ENCODE results near the gene HRH2.

HRH2 gene

GRCh38 chr5:175701797-175702196 lies 43.9 kb downstream of the HRH2 start:
- POLR2A ChIA-PET = no interaction called here
- no peak for DNase-seq (ENCODE audit: low read depth, low spot score)
- H3K4me3 ChIP-seq (ENCODE audit: low read depth, low read length) = no peak overlapping the region
- CTCF ChIA-PET = interaction anchor here (1.8 kb wide), 1 partner anchor 168 kb away, joined by 7 read pairs; no protein-coding TSS in a partner anchor
- no peak for TF ChIP-seq CTCF (IDR thresholded peaks at IDR 0.05; ENCODE audit: insufficient read depth, low read length, missing control alignments)

DNA sequence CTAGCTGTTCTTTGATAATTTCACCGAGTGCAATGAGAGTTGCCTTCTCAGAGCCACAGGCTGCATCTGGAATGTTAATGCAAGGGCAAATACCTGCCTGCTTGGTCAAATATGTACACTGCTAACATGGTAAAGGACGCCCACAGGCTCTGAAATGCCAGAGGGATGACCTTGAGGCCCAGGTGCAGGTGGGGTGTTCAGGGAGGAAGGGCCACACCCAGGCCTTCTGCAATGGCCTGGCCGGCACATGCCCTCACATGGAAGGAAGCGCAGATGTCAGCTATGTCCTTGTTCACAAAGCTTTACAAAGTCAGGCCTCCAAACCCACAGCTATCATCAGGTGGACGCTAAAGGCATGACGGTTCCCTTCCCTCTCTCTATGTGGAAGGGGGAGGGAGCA lies 48.6 kb downstream of the HRH2 start:
- H3K4me3 ChIP-seq (ENCODE audit: low read depth, low read length) = no peak overlapping the region
- no peak for TF ChIP-seq CTCF (IDR thresholded peaks at IDR 0.05; ENCODE audit: insufficient read depth, low read length, missing control alignments)
- CTCF ChIA-PET = interaction anchor here (0.9 to 2.8 kb wide), 2 partner anchors 12 to 756 kb away, joined by 3 to 11 read pairs; no protein-coding TSS in a partner anchor
- POLR2A ChIA-PET = no interaction called here
- no peak for DNase-seq (ENCODE audit: low read depth, low spot score)

- ChIA-PET CTCF (no interaction called here), POLR2A (no interaction called here)
- no peak overlapping the region for H3K4me3 ChIP-seq (ENCODE audit: low read depth, low read length)
- no peak for DNase-seq (ENCODE audit: low read depth, low spot score)
- no peak for TF ChIP-seq CTCF (IDR thresholded peaks at IDR 0.05; ENCODE audit: insufficient read depth, low read length, missing control alignments)
Observed at GRCh38 chr5:175707751-175708375, 50.0 kb downstream of the HRH2 start.

DNA sequence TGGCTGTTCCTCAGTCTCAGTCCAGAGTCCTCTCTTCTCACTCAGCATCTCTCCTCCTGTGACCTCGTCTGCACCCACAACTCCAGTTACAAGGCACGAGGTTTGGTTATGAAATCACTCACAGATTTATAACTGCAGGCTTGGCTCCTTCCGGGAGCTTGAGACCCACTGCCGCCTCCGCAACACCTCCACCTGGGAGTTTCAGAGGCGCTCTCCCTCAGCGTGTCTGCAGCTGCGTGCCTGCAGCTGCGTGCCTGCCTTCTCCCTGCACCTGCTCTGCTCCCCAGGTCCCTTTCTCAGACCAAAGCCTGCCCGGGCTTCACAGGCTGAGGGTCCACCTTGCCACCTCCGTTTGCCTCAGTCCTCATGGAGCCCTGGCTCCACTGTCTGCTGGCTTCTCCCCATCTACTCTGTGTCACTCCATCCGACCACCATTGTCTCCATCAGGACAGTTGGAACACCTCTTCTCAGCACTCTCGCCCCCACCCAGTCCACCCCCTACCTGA lies 51.5 kb downstream of the HRH2 start:
- no peak for TF ChIP-seq CTCF (IDR thresholded peaks at IDR 0.05; ENCODE audit: insufficient read depth, low read length, missing control alignments)
- DNase-seq (ENCODE audit: low read depth, low spot score) = no peak
- no peak overlapping the region for H3K4me3 ChIP-seq (ENCODE audit: low read depth, low read length)
- POLR2A ChIA-PET = no interaction called here
- CTCF ChIA-PET = no interaction called here

DNA sequence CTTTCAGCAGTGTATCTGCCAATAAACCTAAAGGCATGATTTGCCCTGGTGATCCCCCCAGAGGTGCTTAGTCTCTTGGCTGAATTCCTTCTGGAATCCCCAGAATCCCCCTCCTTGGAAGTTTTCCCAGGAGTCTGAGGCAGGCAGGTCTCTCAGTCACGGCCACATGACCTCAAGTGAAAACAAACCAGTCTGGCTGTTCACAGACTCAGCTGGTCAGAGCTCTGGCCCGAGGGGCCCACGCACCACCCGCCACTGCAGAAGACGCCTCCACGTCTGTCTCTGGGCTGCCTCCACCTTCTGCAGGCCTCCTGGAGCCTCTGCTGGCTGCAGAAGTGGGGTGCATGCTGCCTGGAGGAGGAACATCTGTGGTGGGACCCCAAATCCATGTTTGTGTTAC lies 52.5 kb downstream of the HRH2 start:
- no peak overlapping the region for H3K4me3 ChIP-seq (ENCODE audit: low read depth, low read length)
- DNase-seq (ENCODE audit: low read depth, low spot score) = no peak
- POLR2A ChIA-PET = no interaction called here
- no peak for TF ChIP-seq CTCF (IDR thresholded peaks at IDR 0.05; ENCODE audit: insufficient read depth, low read length, missing control alignments)
- CTCF ChIA-PET = no interaction called here

DNA sequence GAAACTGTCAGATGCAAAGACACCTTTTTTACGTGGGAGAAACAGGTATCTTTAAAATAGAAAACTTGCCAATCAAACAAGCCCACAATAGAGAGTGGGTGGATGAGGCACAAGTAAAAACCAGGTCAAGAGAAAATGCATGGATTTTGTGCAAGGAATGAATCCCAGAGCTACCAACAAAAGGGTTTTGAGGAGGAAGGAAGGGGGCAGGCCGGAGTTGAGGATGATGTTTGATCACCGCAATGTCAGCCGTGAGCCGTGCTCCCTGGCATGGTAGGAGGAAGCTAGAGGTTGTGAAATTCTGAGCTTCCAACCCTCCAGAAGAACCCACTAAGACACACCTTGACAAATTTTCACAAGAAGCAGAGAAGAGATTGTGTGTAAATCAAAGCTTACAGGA lies 53.2 kb downstream of the HRH2 start:
- ChIA-PET POLR2A (no interaction called here), CTCF (no interaction called here)
- no peak overlapping the region for H3K4me3 ChIP-seq (ENCODE audit: low read depth, low read length)
- no peak for DNase-seq (ENCODE audit: low read depth, low spot score)
- TF ChIP-seq CTCF (IDR thresholded peaks at IDR 0.05; ENCODE audit: insufficient read depth, low read length, missing control alignments) = no peak
